Spinal cord (tissue), 10 donors: ENCODE data around the gene NPFFR2. TPM values are rescaled to one million over a fixed set of nuclear protein-coding genes. Genes with fewer than 3 reads are reported as not detected.
A peak's percentile ranks its signal among the peaks of the same experiment; 100 is the strongest.

Experiments
- DNase-seq, 6 donors: peaks; one replicate each; pipeline versions ENCODE4 v3.0.0 to v3.0.0-alpha.2; 2013 to 2015; ENCODE audit warnings: low spot score in 6 of 6, low read depth in 4 of 6
- H3K27ac ChIP-seq: one replicate; pipeline ENCODE4 v1.5.1; 2013; ENCODE audit warnings: low read depth, low read length, control low read depth
- H3K27me3 ChIP-seq: one replicate; pipeline ENCODE4 v1.6.1; 2013; ENCODE audit warnings: low read length; ENCODE audit not compliant: control insufficient read depth, insufficient read depth
- H3K36me3 ChIP-seq: one replicate; pipeline ENCODE4 v1.6.1; 2013; ENCODE audit warnings: low read length; ENCODE audit not compliant: control insufficient read depth, insufficient read depth
- H3K4me1 ChIP-seq: one replicate; pipeline ENCODE4 v1.6.1; 2013; ENCODE audit warnings: low read length; ENCODE audit not compliant: control insufficient read depth, insufficient read depth
- H3K4me3 ChIP-seq: one replicate; pipeline ENCODE4 v1.5.1; 2013; ENCODE audit warnings: low read depth, low read length, control low read depth
- H3K9me3 ChIP-seq: one replicate; pipeline ENCODE4 v1.6.1; 2013; ENCODE audit warnings: low read length; ENCODE audit not compliant: control insufficient read depth, insufficient read depth
- WGBS: methylation state at CpG from one replicate; pipeline ENCODE4 v1.1.5; 2013; ENCODE audit warnings: missing lambda C conversion rate; ENCODE audit not compliant: insufficient coverage; 5-methylcytosine and 5-hydroxymethylcytosine counted together
- long read RNA-seq, 4 donors: transcript quantifications; one replicate each; lab custom pipeline, GENCODE V29; 2026
- polyA plus RNA-seq, 2 donors: library from polyadenylated mRNA; unstranded; fragments of 120-200 nt; gene quantifications; one replicate each; pipeline ENCODE4 v1.2.1, GENCODE V29; 2013; ENCODE audit not compliant: insufficient read length in 2 of 2
- total RNA-seq, 2 donors: library from RNA; depleted of rRNA in 1 of 2; stranded (reverse); fragments of 120-200 nt in 1 of 2; fragments of >200 nt in 1 of 2; gene quantifications; one replicate each; pipeline versions ENCODE4 v1.2.3 to v1.2.4, GENCODE V29; 2013 to 2014
- donor health status: healthy.

The NPFFR2 gene
- total RNA-seq, result 1 to 10 TPM; 1.3 to 2.9 TPM
- 1 to 10 TPM; 1.3 to 2.1 TPM for polyA plus RNA-seq
- long read RNA-seq, donor 1, result 0 reads
- long read RNA-seq, donor 2, result 0 reads
- long read RNA-seq, donor 3, result 0 reads
- long read RNA-seq, donor 4, result 0 reads

DNA sequence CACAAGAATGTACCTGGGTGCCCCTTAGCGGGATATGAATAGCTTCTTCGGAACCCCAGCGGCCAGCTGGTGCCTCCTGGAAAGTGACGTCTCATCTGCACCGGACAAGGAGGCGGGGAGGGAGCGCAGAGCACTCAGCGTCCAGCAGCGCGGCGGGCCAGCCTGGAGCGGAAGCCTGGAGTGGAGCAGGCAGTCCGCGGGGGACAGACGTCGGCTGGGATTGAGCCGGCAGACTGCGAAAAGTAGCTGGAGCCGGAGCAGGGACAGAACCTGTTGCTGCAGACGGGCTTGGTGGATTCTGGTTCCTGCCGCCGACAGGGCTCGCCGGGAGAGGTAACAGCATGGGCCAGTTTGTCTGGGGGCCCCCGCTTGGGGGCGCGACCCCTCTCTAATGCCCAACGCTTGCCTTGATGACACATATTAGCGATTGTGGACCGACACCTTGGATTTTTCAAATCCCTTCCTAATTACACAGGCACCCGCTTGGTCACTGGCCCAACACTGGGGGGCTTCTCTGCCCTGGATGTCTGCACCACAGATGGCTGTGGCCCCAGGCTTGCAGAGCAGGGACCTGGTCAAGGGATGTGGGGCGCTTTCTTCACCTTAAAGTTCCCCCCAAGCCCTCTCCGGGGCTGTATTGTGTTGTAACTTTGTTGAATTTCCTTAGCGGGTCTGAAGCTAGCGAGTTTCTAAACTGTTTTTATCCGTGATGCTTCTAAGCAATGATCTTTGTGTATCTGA is at the start of gene NPFFR2:
Gene NPFFR2 (plus strand): TSS at position 133 of the 741 bp plus-strand sequence. CDS start 96,592 bp downstream, outside the sequence.
- Histone ChIP-seq H3K4me1 (peaks cover 7% of the 10 kb centered on the region), H3K36me3 (no peaks in the 10 kb centered on the region), H3K27ac (no peak within 1 kb of the TSS), H3K27me3 (peaks cover 7% of the 10 kb centered on the region), H3K9me3 (no peaks in the 10 kb centered on the region), H3K4me3 (peak within 1 kb of the TSS; percentile 44)
- peak in 2 of 6 donors; percentile 30 to 66 for DNase-seq
- 2% methylated on average over 30 of the region's 36 CpGs for WGBS

DNA sequence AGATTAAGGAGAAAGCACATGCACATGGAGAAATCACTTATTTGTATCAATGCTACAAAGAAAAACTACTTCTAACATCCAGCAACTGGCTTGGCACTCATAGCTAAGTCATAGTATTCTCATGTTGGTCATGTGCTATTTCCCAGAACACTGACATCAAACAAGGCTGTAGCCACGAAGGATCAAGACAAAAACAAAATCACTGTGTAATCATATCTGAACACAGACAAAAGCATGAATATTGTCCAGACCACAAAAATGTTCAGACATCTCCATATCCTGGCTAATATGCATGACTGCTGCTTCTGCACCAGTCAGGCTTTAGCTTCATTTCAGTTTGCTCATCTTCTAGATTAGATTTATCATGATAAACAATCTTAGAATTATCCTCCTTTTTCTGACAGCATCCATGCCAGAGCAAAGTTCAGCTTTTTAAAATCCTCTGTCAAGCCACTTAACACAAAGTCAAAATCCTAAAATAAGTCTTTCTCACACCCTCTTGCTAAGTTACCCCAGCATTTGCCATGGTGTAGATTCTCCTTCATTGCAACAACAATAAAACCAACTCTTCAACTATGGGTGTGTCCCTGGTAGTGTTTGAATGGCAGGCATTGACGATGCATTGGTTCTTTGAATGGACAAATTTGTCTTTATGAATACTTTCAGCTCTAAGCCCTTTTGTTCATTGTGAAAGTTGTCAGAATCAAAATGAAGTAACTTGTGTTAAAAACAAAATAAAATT is 39.1 kb upstream of the NPFFR2 start:
- Histone ChIP-seq H3K36me3 (no peaks in the 10 kb centered on the region), H3K27ac (no peak overlapping the region), H3K27me3 (no peaks in the 10 kb centered on the region), H3K4me1 (no peaks in the 10 kb centered on the region), H3K4me3 (no peak overlapping the region), H3K9me3 (peaks cover 4% of the 10 kb centered on the region)
- no peak for DNase-seq
- 38% methylated on average over 1 of the region's 2 CpGs for WGBS

DNA sequence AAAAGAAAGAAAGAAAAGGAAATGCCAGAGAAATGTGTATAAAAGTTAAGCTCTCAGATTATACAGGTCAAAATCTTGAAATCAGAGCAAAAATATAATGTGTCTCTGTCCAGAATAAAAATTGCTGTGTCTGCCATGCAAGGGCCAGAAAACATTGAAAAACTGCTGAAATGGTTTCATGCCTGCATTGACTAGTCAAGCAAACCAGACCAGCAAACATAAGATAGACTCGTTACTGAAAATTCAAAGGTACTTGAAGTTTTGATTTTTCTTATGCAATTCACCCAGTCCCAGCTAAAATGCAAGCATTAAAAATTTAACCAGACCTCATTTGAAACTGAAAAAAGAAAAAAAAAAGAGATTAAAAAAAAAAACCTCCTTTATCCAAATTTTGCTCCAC is 37.2 kb upstream of the NPFFR2 start:
- Histone ChIP-seq H3K4me1 (no peaks in the 10 kb centered on the region), H3K4me3 (no peak overlapping the region), H3K36me3 (no peaks in the 10 kb centered on the region), H3K27ac (no peak overlapping the region), H3K27me3 (no peaks in the 10 kb centered on the region), H3K9me3 (peaks cover 4% of the 10 kb centered on the region)
- 100% methylated on average over 1 of the region's 1 CpG for WGBS
- no peak for DNase-seq

DNA sequence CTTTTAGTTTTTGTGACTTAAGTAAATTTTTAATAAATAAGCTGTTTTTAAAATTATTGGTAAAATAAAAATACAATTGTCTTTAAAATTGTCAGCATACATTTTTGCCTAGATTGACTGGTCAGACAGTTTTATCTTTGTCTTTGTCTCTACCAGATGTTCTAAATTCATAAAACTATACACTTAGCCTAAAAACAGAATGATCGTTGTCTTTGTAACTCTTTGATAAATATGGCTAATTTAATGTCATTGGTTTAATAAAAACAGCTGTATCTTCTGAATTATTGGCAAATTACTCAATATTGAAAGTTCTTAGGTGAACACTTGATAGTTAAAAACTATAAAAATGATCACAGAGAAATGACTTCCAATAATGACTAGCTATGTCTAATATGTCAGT is 36.5 kb upstream of the NPFFR2 start:
- Histone ChIP-seq H3K9me3 (peaks cover 4% of the 10 kb centered on the region), H3K27ac (no peak overlapping the region), H3K36me3 (no peaks in the 10 kb centered on the region), H3K4me3 (no peak overlapping the region), H3K4me1 (no peaks in the 10 kb centered on the region), H3K27me3 (no peaks in the 10 kb centered on the region)
- no CpG with 5 or more reads among the region's 1 CpG for WGBS
- no peak for DNase-seq

DNA sequence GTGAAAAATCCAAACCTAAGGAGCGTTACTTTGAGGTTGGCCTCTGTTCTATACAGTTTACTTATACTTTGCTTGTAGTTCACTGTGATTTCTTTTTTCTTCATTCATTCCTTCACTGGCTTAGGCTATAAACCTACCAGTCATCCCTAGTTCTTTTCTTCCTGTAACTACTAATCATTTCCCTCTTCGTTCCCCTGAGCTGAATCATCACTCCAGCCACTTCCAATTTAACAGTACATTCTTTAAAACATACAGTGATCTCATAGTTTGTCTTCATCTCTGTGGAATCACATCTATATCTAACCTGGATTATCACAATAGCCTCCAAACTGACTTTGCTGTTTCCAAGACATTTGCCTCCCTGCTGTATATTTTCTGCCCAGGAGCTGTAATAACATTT is 25.2 kb upstream of the NPFFR2 start:
- Histone ChIP-seq H3K27me3 (no peaks in the 10 kb centered on the region), H3K9me3 (no peaks in the 10 kb centered on the region), H3K4me1 (no peaks in the 10 kb centered on the region), H3K27ac (no peak overlapping the region), H3K36me3 (no peaks in the 10 kb centered on the region), H3K4me3 (no peak overlapping the region)
- no peak for DNase-seq
- 83% methylated on average over 2 of the region's 2 CpGs for WGBS

DNA sequence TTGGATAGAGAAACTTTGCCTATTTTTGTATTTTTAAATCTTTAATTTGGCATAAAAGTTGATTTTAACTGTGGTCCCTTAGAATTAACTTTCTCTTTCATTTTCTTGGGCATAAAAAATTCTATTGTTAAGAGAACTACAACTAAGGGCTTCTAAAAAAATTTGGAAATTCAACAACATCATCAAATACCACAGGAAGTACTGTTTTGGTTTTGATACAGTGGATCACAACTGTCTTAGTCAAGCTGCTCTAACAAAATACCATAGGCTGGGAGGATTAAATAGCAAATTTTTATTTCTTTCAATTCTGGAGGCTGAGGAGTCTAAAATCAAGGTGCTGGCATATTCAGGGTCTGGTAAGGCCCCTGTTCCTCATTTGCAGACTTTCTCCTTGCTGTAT is 19.9 kb upstream of the NPFFR2 start:
- Histone ChIP-seq H3K27me3 (no peaks in the 10 kb centered on the region), H3K36me3 (no peaks in the 10 kb centered on the region), H3K4me3 (no peak overlapping the region), H3K9me3 (no peaks in the 10 kb centered on the region), H3K27ac (no peak overlapping the region), H3K4me1 (no peaks in the 10 kb centered on the region)
- DNase-seq, result no peak

DNA sequence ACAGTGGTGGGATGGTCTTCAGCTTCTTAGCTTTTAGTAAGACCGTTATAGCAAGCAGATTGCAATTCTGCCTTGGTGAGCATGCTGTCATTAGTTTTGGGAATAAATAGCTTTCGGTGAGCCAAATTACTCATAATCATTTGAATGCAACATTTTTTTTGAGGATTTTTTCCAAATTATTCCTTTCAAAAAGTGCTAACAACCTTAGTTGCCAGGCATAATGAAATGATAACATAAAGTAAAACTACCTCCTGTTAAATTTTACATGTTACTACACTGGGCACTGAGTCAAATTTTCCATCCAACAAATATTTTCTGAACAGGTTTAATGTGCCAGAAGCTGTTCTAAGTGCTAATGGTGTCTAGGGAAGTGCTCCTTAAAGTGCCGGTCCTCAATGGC is 15.8 kb upstream of the NPFFR2 start:
- peak in 2 of 6 donors; percentile 41 to 68 for DNase-seq
- no CpG with 5 or more reads among the region's 3 CpGs for WGBS
- H3K4me1 ChIP-seq, result no peaks in the 10 kb centered on the region
- no peak overlapping the region for H3K4me3 ChIP-seq
- no peaks in the 10 kb centered on the region for H3K9me3 ChIP-seq
- H3K27ac ChIP-seq, result no peak overlapping the region
- H3K36me3 ChIP-seq, result no peaks in the 10 kb centered on the region
- no peaks in the 10 kb centered on the region for H3K27me3 ChIP-seq

DNA sequence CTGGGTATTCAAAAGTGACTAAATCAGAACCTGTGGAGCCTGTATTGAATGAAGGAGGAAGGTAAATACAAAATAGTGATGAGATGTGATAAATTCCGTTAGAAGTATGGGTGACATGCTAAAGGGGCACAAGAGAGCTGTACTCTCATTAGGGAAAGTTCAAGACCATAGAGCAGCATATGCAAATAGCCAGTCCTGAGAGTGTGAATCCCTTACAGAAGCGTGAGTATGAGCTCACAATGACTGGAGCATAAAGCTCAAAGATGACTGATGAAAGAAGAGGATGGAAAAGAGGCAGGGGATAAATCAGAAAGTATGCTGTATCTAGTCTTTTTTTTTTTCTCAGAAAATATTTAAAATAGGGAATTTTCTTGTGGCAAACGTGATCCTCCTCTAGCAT is 12.1 kb upstream of the NPFFR2 start:
- Histone ChIP-seq H3K4me1 (no peaks in the 10 kb centered on the region), H3K4me3 (no peak overlapping the region), H3K27me3 (no peaks in the 10 kb centered on the region), H3K36me3 (no peaks in the 10 kb centered on the region), H3K9me3 (no peaks in the 10 kb centered on the region), H3K27ac (no peak overlapping the region)
- WGBS, result 90% methylated on average over 2 of the region's 3 CpGs
- DNase-seq, result no peak

DNA sequence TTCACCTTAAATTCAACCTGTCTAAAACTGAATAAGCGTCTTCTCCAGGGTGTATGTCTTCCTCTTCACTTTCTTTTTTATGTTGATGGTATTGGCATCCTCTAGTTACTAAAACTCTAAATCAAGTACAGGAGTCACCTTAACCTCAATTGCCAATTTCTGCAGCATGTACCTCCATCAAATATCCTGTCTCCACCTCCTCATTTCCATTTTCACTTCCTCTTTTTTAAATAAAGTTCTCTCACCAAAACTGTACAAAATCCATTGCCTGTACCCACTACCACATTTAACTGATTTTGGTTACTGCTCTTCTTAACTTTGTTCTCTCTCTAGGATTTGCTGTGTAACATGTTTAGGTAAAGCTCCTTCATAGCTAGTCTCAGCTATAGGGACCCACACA is 9.2 kb upstream of the NPFFR2 start:
- no peak for DNase-seq
- H3K27me3 ChIP-seq, result no peaks in the 10 kb centered on the region
- no peaks in the 10 kb centered on the region for H3K9me3 ChIP-seq
- no peaks in the 10 kb centered on the region for H3K4me1 ChIP-seq
- no peaks in the 10 kb centered on the region for H3K36me3 ChIP-seq
- no CpG with 5 or more reads among the region's 1 CpG for WGBS
- no peak overlapping the region for H3K27ac ChIP-seq
- H3K4me3 ChIP-seq, result no peak overlapping the region

DNA sequence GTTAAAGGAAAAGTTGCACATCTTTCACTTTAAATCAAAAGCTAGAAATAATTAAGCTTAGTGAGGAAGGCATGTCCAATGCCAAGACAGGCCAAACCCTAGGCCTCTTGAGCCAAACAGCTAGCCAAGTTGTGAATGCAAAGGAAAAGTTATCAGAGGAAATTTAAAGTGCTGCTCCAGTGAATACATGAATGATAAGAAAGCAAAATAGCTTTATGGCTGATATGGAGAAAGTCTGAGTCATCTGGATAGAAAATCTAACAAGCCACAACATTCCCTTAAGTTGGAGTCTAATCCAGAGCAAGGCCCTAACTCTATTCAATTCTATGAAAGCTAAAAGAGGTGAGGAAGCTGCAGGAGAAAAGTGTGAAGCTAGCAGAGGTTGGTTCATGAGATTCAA is 23.8 kb downstream of the NPFFR2 start:
- DNase-seq, result no peak
- H3K27me3 ChIP-seq, result no peaks in the 10 kb centered on the region
- H3K9me3 ChIP-seq, result no peaks in the 10 kb centered on the region
- H3K27ac ChIP-seq, result no peak overlapping the region
- no peaks in the 10 kb centered on the region for H3K4me1 ChIP-seq
- H3K36me3 ChIP-seq, result no peaks in the 10 kb centered on the region
- H3K4me3 ChIP-seq, result no peak overlapping the region
